Activated CD4-positive, alpha-beta T cell treated with anti-CD3 and anti-CD28 coated beads for 48 hours (primary cell): ENCODE results near the gene MUSK.
"Not testable (repeated sequence)": the region's sequence is repeated elsewhere in the genome, so short reads cannot be mapped to it uniquely, and the experiment has no call there.

ENCODE experiments used
- DNase-seq: peaks from one replicate; pipeline ENCODE4 v3.0.0-alpha.2; 2020

The MUSK gene

DNA sequence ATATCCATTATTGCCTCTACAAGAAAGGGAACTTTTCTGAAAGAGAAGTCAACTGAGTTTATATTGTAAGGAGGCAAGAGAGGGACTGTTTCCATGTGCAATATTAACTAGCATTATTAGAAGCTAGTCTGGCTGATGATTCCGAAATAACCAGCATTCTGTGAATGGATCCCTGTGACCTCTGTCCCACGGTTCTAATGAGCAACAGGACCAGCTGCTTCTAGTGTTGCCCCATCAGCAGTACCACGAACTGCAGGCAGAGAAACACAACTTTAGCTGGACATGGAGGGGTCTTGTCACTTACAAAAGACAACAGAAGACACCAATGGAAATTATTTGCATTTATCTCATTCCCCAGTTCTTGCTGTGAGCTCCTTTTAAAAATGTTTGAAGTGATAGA is 95.4 kb downstream of the MUSK start:
- no peak for DNase-seq

- DNase-seq = no peak
Measured at GRCh38 chr9:110765926-110766325, 97.3 kb downstream of the MUSK start.

DNA sequence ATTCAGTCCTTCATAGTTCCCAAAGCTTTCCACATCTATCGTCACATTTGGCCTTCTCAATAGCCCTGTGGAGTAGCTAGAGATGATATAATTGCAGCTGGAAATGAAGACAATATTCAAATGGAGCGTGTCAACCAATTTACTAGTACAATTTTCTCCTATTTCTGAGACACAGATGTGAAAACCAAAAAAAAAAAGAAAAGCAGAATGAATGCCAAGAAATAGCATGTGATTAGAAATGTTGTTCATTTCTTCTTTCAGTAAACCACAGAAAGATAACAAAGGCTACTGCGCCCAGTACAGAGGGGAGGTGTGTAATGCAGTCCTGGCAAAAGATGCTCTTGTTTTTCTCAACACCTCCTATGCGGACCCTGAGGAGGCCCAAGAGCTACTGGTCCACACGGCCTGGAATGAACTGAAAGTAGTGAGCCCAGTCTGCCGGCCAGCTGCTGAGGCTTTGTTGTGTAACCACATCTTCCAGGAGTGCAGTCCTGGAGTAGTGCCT is 99.0 kb downstream of the MUSK start:
- no peak for DNase-seq

DNA sequence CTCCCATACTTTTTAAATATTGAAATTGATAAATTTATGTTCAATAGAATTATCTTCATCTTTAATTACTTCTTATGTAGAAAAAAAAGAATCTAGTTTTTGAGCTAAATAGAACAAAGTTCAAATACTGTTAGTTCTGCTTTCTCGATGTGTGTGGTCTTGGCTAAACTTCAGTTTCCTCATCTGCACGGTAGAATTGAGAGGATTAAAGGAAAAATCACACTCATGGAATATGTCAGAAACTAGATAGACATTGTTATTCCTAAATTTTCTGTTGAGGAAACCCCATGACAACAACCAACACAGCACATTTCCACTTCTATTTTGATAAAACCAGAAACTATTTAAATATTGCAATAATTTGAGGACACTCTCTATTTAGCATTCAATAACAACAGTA is 100.3 kb downstream of the MUSK start:
- DNase-seq = no peak

DNA sequence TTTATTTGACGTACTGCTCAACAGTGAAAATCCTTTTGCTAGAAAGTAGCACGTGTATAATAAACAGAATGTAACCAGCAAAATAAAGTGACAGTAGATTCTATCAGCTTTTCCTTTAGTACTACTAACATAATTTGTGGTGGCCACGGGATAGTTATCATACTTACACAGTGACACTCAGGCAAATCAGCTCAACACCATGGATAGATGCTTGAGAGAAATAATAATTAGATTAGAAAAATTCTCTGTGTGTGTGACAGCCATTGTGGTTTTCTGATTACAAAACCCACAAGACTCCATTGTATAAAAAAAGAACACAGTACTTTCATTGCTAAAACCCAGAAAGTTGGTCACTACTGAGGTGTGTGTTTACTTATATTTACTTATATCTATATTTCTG is 101.1 kb downstream of the MUSK start:
- DNase-seq = no peak

DNA sequence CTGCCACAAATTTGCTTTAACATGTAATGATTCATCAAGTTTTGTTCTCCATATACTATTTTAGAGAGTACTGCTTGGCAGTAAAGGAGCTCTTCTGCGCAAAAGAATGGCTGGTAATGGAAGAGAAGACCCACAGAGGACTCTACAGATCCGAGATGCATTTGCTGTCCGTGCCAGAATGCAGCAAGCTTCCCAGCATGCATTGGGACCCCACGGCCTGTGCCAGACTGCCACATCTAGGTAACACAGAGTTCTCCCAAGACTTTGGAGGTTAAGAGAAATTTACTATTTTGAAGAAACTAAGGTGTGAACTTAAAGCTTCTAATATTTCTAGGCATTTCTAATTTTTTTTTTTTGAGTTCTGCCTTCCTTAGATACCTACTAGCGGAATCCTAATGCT is 107.1 kb downstream of the MUSK start:
- DNase-seq = no peak

- DNase-seq = no peak
Measured at GRCh38 chr9:110776221-110776620, 107.6 kb downstream of the MUSK start.

DNA sequence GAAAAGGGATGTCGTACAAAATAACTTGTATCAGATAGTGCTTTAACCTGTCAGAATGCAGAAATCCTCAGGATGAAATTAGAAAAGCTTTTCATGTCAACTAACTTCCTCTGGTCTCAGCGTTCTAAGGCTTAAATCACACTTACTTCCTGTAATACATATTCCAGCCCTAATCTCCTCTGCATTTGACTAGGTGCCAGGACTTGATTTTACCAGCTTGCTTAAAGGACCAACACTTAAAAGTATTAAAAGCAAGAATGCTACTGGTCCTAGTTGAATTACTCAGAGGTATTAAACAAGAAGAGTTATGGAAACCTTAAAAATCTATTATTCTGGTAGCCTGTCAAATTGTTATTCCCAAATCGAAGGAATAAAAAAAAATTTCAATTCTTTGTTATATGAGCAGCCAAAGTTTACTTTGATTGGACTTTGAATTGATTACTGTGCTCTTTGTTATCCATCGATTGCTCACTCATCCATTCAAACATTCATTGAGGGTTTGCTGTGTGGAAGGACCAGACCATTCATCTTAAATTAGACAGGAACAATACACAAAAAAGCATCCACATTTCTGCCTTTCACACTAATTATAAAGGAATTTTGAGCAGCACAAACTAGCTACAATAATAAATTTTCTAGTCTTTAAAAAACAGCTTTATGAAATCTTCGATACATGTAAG is 108.7 kb downstream of the MUSK start:
- DNase-seq = no peak

DNA sequence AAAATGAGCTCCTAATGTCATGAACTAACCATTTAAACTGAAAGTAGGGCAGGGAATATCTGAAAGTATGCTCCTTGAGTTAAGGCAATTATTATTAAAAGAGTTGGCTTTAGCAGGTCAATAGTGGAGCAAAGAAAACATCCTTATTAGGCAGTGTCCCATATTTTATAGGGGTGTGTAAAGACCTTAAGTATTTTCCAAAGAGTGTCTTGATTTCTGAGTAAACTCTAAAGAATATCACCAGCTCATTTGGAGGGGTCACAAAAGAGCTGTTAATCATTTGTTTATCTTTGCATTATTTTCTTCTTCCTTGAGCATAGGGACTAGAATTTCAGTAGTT is 109.3 kb downstream of the MUSK start:
- no peak for DNase-seq

DNA sequence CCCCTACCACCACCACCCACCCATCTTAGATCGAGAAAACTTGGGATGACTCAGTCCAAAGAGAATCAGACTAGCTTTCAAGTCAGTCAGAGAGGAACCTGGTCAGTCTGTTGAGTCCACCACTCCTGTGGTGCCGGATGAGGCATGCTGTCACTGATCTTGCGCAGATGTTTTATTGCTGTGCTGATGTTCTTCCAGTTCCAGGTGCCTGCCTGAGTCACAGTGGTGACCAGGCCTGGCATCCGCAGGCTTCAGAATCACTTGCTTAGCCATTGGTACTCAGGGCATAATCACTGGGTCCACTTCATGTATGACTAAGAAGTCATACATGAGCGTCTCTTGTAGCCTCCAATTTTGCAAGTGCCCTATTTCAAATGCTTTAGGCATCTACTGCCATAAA is 114.1 kb downstream of the MUSK start:
- DNase-seq = no peak

DNA sequence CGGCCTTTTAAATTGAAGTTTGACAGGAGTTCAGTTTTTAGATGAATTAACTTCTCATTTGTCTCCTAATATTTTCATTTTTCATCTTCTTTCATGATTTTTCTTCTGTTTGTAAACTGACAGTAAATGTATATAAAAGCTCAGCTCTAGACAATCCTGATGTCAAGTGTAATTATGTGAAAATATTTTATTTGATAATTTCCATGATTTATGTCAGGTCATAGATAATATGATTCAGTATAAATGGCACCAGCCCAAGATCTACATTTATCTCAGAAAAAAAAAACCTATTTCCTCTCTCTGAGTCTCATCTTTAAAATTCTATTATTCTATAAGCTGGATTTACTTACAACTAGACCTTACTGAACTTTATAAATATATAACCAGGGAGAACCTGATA is 115.7 kb downstream of the MUSK start:
- no peak for DNase-seq

GRCh38 chr9:110785166-110785565 is 116.6 kb downstream of the MUSK start:
- DNase-seq = no peak

DNA sequence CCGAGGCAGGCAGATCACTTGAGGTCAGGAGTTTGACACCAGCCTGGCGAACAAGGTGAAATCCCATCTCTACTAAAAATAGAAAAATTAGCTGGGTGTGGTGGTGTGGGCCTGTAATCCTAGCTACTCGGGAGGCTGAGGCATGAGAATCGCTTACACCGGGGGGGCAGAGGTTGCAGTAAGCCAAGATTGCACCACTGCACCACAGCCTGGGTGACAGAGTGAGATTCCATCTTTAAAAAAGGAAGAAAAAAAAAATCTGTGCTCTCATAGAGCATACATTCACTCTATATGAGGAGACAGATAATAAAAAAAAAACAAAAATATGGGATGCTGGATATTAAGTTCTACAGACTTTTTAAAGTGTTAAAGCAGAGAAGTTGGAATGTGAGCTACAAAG is 119.8 kb downstream of the MUSK start:
- not testable (repeated sequence) for DNase-seq

DNA sequence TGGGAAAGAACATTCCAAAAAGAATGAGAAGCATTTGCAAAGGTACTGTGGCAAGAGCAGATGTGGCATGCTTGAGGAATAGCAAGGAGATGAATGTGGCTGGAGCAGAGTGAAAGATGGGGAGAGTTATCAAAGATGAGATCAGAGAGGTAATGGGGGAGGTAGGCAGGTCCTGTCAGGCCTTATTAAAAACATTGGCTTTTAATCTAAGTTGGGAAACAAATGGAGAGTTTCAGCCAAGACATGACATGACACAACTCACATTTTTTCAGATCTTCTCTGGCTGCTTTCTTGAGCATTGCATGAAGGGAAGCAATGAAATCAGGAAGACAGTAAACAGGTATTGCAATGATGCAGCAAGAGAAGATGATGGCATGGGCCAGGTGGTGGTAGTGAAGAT is 120.3 kb downstream of the MUSK start:
- no peak for DNase-seq

DNA sequence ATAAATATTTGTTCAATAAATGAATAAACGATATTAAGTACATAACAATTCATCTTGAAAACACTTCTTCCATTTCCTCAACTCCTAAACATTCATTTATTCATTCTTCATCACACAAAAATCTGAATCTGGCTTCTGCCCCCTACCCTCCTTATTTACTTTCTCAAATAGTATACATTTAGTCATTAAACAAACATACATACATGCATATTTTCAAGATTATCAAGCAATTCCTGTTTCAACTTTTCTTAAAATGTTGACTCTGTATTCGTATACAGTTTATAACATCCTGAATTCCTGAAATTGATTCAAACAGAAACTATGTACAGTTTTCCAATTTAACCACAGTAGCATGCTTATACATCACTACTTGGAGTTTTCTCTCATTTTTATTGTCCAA is 129.0 kb downstream of the MUSK start:
- DNase-seq = no peak

GRCh38 chr9:110799396-110799795 is 130.8 kb downstream of the MUSK start:
- DNase-seq = no peak

DNA sequence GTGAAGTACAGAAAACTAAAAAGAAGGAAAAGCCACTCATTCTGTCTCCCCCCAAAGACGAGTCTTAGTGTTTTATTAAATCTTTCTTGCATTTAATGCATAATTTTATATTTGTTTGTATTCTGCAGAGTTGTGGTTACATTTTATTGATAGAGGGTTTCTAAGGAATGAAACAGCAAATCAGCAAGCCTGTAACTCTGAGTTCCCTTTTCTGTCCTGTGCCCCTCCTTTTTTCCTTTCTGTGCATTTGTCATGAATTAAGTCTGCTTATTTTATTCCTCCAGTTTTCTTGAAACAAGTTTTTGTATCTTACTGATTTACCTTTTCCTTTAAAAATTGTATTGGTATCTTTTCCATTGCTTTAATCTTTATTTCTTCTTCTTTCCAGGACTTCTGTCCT is 132.8 kb downstream of the MUSK start:
- no peak for DNase-seq

DNA sequence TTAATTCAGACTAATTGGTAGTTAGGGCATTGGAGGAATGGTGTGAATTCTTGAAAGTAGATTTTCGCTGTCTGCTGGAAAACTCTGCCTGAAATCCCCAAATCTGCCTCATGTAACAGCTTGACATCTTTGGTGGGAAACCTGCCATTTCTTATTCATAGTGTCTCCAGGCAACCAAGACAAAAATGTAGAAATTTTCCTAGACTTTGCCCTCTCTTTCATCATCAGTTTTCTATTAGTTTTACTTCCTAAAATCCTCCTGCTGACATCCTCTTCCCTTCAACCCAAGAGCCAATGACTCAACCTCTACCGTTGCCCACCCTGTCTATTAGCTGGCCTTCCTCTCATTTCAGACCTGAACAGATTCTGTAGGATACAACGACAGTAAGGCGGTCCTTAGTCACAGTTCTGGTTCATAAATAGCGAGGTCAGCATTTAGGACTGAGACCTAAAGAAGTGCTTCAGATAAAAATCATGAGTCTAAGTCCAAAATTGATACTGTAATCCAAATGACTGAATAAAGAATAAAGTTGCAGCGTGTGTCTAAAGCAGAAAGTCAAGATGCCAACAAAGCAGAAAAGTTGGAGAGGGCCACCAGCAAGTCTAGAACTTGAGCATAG is 133.9 kb downstream of the MUSK start:
- no peak for DNase-seq

DNA sequence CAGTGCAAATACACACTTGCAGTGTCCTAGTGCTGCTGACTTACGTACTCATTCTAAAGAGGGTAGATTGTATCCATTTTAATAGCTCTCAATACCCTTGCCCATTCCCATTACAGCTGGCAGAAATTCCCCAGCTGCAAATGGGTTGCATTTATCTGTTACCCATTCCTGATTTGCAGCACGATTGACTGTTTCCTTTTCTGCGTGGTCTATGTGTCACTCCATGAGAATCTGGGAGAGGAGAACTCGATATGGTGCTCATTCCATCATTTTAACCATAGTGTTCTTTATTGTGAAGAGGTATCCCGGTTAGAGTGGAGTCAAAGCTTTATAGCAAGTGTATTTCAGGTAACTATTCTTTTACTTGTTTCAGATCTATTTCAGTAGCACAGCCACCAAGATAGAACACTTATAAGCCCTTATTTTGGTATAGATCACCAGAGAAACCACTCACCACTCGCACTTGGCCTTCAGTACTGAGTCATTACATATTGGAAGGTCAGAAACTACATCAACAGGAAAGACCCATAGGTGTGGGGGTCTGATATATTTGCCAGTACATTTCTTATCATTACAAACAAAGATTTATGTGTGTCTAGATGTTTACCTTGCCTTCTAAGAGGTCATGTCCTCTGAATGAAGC is 139.5 kb downstream of the MUSK start:
- no peak for DNase-seq

DNA sequence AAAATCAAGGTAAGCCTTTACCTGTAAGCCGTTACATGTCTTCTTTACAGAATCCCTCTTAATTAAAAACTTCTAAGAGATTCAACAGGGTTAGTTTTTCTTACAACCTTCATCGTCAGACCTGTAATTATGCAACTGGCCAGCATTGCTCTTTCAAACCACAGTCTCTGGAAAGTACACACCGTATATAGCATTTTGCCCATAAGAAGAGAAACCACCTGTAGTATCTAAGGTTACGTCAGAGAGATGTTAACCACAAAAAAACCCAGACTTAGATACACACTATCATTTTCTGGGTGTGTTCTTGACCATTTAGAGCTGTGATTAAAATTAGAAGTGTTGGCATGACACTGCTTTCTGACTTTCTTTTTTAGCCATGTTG is 140.0 kb downstream of the MUSK start:
- DNase-seq = no peak

DNA sequence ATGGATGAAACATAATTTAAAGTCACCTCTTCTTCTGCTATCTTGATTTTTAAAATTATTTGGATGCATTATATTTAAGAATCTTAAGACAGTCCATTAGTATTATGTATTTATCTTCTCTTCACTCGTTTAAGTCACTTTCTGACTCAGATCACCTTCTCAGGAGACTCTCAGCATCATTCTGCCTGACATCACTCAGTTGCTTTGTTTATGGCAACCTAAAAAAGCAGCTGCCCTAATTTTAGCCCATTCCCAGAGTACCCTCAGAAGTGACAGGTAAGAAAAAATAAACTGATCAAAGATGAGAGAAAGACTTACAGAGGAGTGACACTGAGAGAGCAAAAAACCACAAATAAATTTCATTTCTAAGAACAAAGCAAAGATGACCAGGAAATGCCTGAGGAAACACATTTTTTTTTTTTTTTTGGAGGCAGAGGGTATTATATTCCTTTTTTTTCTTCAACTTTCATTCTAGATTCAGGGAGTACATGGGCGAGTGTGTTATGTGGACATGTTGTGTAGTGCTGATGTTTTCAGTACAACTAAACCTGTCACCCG is 140.5 kb downstream of the MUSK start:
- DNase-seq = no peak

DNA sequence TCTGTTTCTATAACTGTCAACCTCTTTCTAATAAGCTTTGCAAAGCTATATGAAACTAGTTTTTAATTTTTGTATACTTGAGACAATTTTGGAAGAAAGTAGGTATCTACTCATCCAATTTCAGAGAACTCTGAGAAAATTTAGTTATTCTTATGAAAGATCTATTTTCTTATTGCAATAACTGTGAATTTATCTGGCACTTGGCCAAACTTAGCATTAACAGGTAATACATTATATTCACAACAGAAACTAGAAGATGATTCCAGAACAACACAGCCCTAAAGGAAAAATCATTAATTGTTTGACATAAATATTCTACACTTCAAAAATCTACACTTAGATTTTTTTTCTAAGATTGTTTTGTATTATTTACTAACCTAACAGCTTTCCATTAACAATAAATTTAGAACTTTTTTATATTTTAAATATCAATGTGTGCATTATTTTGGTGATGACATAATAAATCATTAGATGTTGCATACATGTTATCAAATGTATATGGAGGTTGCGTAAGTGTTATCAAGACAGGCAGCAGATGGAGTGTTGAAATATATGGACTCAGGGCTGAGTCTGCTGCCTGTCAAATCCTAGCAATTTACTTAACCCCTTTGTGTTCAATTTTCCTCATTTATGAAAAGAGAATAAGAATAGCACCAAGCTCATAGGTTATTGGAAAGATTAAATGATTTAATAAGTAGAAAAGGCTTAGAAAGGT is 141.8 kb downstream of the MUSK start:
- no peak for DNase-seq

- no peak for DNase-seq
Measured at GRCh38 chr9:110812886-110813285, 144.3 kb downstream of the MUSK start.

GRCh38 chr9:110814159-110814558 is 145.6 kb downstream of the MUSK start:
- DNase-seq = no peak
